ENCODE data around the gene HOXB13. TPM values are rescaled to one million over a fixed set of nuclear protein-coding genes. Genes with fewer than 3 reads are reported as not detected.

Gene HOXB13
- total RNA-seq, 1 experiment from 2014 or later: 3.3 TPM

- DNase-seq (ENCODE audit: low spot score): no peak
These were observed 20.4 kb upstream of the HOXB13 start for GRCh38 chr17:48748718-48749566.

GRCh38 chr17:48747445-48748363 lies 19.2 kb upstream of the HOXB13 start:
- no peak for DNase-seq (ENCODE audit: low spot score)

- no peak for DNase-seq (ENCODE audit: low spot score)
These were observed 18.4 kb upstream of the HOXB13 start for GRCh38 chr17:48746916-48747444.

GRCh38 chr17:48745381-48746275 lies 17.1 kb upstream of the HOXB13 start:
- no peak for DNase-seq (ENCODE audit: low spot score)

GRCh38 chr17:48740537-48740936 lies 12.0 kb upstream of the HOXB13 start:
- DNase-seq (ENCODE audit: low spot score): no peak

GRCh38 chr17:48738803-48739526 lies 10.4 kb upstream of the HOXB13 start:
- DNase-seq (ENCODE audit: low spot score): no peak

GRCh38 chr17:48738424-48738802 lies 9.9 kb upstream of the HOXB13 start:
- no peak for DNase-seq (ENCODE audit: low spot score)

- no peak for DNase-seq (ENCODE audit: low spot score)
These were observed 8.9 kb upstream of the HOXB13 start for GRCh38 chr17:48737330-48738043.

GRCh38 chr17:48735062-48735351 lies 6.5 kb upstream of the HOXB13 start:
- DNase-seq (ENCODE audit: low spot score): no peak

- no peak for DNase-seq (ENCODE audit: low spot score)
These were observed 5.9 kb upstream of the HOXB13 start for GRCh38 chr17:48734333-48735061.

GRCh38 chr17:48733632-48734328 lies 5.2 kb upstream of the HOXB13 start:
- no peak for DNase-seq (ENCODE audit: low spot score)

- DNase-seq (ENCODE audit: low spot score): no peak
These were observed 4.4 kb upstream of the HOXB13 start for GRCh38 chr17:48732688-48733629.

- DNase-seq (ENCODE audit: low spot score): no peak
These were observed 2.8 kb upstream of the HOXB13 start for GRCh38 chr17:48731355-48731754.

GRCh38 chr17:48730240-48730550 lies 1.6 kb upstream of the HOXB13 start:
- no peak for DNase-seq (ENCODE audit: low spot score)

- DNase-seq (ENCODE audit: low spot score): no peak
These were observed 1.0 kb upstream of the HOXB13 start for GRCh38 chr17:48729335-48730239.

- DNase-seq (ENCODE audit: low spot score): no peak
These were observed 955 bp downstream of the HOXB13 start for GRCh38 chr17:48727415-48728175.

Measured in H4 (cell line).